Activated CD4-positive, alpha-beta T cell treated with anti-CD3 and anti-CD28 coated beads, Interleukin-2, amount 50 U/mL, for 1 hour (primary cell): ENCODE measurements around the gene LILRA6.
"Not testable (repeated sequence)": the region's sequence is repeated elsewhere in the genome, so short reads cannot be mapped to it uniquely, and the experiment has no call there.

Experiments
- DNase-seq: peaks from one replicate; pipeline ENCODE4 v3.0.0-alpha.2; 2020

Gene LILRA6

GRCh38 chr19:54229146-54229545, 13.4 kb downstream of the LILRA6 start:
- no peak for DNase-seq

DNA sequence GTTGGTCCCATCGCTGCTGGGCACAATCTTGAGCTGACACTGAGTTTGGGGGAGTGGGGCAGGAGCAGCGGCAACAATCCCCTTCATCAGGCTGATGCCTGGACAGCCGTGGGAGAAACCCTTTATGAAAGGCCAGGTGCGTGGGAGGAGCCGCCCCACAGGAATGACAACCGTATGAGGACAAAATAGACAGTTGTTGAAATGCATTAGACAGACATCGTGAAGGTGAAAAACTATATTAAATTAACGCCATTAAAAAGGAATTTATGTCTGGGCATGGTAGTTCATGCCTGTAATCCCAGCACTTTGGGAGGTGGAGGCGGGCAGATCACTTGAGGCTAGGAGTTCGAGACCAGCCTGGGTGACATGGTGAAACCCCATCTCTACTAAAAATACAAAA, 18.0 kb downstream of the LILRA6 start:
- DNase-seq = not testable (repeated sequence)

GRCh38 chr19:54223937-54224281, 18.7 kb downstream of the LILRA6 start:
- not testable (repeated sequence) for DNase-seq

- not testable (repeated sequence) for DNase-seq
These were observed 19.2 kb downstream of the LILRA6 start for GRCh38 chr19:54223277-54223936.

GRCh38 chr19:54222474-54223276, 19.9 kb downstream of the LILRA6 start, which contains the start of gene LILRB3:
Gene LILRB3 (minus strand): TSS chr19:54223007. CDS start chr19:54222976, 31 bp downstream.
- not testable (repeated sequence) for DNase-seq

GRCh38 chr19:54221947-54222346, 20.6 kb downstream of the LILRA6 start:
- DNase-seq = not testable (repeated sequence)

DNA sequence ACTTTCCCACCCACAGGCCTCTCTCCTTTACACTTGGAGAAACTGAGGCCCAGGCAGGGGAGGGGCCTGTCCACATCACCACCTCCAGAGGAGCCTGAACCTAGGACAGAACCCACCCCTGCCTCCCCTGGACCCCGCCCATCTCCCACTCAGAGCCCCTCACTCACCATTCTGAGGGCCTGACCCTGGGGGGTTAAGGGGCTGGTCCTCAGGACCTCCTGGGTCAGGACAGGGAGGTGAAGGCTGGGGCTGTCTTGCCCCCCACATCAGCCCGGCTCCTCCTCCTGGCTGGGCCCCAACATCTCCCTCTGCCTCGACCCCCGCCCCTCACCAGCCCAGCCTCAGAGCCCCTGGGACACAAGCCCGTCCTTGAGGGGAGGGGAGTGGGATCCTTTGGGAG, 22.9 kb downstream of the LILRA6 start:
- not testable (repeated sequence) for DNase-seq

DNA sequence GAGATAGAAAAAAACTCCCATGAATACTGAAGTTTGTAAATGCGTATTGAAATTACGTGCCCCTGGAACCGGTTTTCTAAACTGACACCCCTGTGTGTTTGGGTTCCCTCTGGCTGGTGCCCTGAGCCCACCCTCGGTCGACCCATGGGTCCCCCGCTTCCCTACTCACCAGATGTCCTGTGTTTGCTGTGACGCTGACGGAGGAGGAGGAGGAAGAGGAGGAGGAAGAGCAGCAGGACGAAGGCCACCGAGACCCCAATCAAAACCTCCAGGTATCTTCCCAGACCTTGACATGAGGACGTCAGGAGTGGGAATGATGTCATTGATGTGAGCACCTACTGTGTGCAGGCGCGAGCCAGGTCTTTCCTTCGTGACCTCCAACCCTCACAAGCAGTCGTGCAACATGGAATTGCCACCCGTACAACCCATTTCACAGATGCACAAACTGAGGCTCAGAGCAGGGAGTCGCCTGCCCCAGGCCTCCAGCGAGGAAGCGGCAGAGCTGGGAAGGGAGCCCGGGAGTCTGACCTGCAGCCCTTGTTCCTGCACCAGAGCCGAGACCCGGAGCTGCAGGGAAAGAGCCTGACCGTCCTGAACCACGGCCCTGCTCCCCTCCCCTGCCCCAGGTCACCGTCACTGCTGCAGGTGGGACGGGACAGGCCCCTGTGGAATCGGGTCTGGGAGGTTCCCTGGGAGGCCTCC, 23.5 kb downstream of the LILRA6 start:
- no peak for DNase-seq

GRCh38 chr19:54218259-54218658, 24.3 kb downstream of the LILRA6 start:
- DNase-seq = no peak

DNA sequence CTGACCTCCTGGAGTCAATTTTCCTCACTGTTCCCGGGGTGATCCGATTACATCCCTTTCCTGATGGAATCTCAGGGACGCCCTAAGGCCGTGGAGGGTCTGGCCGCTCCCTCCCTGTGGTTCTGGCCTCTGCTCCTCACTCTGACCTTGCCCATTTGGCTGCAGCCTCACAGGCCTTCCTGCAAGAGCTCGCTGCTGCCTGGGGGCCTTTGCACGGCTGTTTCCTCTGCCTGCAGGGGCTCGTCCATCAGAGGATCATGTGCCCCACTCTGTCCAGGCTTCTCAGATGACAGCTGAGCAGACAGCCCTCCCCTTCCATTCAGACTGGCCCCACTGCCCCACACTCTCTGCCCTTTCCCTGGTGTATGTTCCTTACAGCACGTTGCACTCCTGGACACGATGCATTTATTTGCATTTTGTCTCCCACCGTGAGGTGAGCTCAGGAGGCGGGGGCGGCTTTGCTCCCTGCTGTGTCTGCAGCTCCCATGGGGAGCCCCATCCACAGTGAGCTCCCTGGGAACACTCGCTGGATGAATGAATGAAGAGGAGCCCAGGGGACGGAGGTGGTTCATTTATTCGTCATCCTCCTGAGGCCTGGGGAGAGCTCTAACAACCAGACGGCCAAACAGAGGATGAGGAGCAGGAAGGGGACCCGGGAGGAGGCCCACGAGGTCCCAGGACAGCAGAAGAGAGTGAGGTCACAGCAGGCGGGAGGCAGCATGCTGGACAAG, 24.9 kb downstream of the LILRA6 start:
- DNase-seq = not testable (repeated sequence)

DNA sequence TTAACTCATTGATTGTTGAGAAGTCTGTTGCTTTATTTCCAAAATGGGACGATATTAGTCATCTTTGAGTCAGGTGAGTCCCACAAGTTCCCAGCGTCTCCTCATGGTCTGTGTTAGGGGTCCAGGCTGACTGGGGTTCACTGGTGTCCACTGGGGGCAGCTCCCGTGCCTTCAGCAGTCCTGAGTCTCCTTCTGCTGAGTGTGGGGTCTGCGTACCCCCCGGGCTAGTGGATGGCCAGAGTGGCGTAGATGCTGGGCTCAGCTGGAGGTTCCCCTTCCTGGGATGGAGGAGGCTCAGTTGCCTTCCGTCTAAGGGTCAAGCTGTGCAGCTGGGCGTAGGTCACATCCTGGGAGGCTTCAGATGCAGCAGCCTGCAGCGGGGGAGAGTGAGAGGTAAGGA, 25.7 kb downstream of the LILRA6 start:
- no peak for DNase-seq

- DNase-seq = not testable (repeated sequence)
These were observed 27.9 kb downstream of the LILRA6 start for GRCh38 chr19:54214734-54215133.

GRCh38 chr19:54214217-54214616, 28.4 kb downstream of the LILRA6 start:
- DNase-seq = not testable (repeated sequence)

GRCh38 chr19:54211235-54211634, 31.4 kb downstream of the LILRA6 start:
- no peak for DNase-seq

- no peak for DNase-seq
These were observed 32.6 kb downstream of the LILRA6 start for GRCh38 chr19:54209811-54210494.

GRCh38 chr19:54209058-54209810, 33.4 kb downstream of the LILRA6 start:
- DNase-seq = no peak

DNA sequence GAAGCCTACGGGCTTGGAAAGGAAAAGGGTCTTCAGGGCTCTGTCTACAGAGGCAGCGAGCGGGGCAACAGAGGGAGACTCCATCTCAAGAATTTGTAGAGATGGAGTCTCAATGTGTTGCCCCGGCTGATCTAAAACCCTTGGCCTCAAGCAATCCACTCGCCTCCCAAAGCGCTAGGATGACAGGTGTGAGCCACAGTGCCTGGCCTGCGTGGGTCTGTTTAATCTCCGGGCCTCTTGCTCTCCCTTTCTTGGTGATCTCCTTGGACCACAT, 33.9 kb downstream of the LILRA6 start:
- DNase-seq = no peak

DNA sequence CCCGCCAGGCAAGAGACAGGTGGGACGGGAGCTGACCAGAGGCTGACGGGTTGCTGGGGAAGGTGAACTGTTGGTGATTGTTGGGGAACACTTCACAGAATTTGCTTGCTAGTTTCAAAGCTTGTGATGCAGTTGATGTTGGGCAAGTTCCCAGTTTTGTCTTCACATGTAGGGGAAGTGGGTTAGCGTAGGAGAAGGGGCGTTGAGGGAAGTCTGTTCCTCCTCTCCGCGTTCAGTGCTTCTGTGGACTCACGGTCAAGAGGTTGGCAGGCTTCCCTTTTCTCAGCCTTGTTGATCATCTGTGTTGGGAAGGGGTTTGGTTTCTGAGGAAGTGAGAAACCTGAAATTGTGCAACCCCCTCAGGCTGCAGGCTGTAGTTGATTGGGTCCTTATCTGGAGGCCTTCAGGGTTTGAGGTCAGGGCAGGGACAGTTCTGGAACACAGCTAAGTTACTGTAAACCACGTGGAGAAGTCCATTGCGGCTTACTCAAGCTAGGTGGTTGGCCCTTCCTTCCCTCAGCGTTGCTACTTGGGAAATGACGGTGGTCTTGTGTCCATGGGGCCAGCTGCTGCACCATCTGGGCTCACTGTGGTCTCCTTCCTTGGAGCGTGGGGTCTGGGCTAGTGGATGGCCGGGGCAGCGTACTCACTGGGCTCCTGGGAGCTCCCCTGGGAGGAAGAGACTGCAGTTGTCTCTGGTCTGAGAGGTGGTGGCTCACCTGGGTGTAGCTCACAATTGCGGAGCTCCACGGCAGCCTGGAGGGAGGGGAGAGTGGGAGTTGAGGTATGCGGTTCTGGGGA, 34.4 kb downstream of the LILRA6 start:
- no peak for DNase-seq

GRCh38 chr19:54207676-54207982, 35.0 kb downstream of the LILRA6 start:
- no peak for DNase-seq

GRCh38 chr19:54207193-54207592, 35.4 kb downstream of the LILRA6 start:
- DNase-seq = not testable (repeated sequence)

GRCh38 chr19:54206831-54207177, 35.8 kb downstream of the LILRA6 start:
- no peak for DNase-seq
